BJ (cell line): ENCODE measurements around the gene FOXJ3. TPM values are rescaled to one million over a fixed set of nuclear protein-coding genes. Genes with fewer than 3 reads are reported as not detected.

Experiments used
- CTCF ChIA-PET: fragments of 350-600 bp; formaldehyde crosslinking; extraction: SDS; loops from one replicate; lab custom pipeline; 2021; ENCODE audit warnings: antibody characterized with exemption, inconsistent platforms; lab: Yijun Ruan, JAX
- POLR2A ChIA-PET: fragments of 300-600 bp; sonication (Branson Sonifier 250); formaldehyde crosslinking; extraction: SDS; loops from one replicate; lab custom pipeline; 2021; ENCODE audit warnings: antibody characterized with exemption; lab: Charles Lee
- DNase-seq: peaks from one replicate; pipeline ENCODE4 v3.0.0-alpha.2; 2011; ENCODE audit warnings: low read depth
- H3K27me3 ChIP-seq: 2 replicates; pipeline ENCODE4 v1.6.0; 2011; ENCODE audit warnings: low read length; ENCODE audit not compliant: control insufficient read depth, insufficient read depth
- H3K36me3 ChIP-seq: 2 replicates; pipeline ENCODE4 v1.5.1; 2011; ENCODE audit warnings: low read length; ENCODE audit not compliant: control insufficient read depth, insufficient read depth
- H3K4me3 ChIP-seq: 2 replicates; pipeline ENCODE4 v1.5.1; 2011; ENCODE audit warnings: low read depth, mild to moderate bottlenecking, control low read depth, low read length
- polyA minus RNA-seq: library from RNA; depleted of rRNA, polyadenylated mRNA; stranded (reverse); fragments of >200 nt; gene quantifications from 2 replicates; pipeline ENCODE4 v1.2.3, GENCODE V29; 2011; rRNA and poly(A)+ RNA removed
- polyA plus RNA-seq: library from polyadenylated mRNA; depleted of rRNA; stranded (reverse); fragments of >200 nt; gene quantifications from 2 replicates; pipeline ENCODE4 v1.2.3, GENCODE V29; 2011; rRNA removed
- TF ChIP-seq, protein P1 (sequence below): IDR thresholded peaks from 2 replicates; pipeline ENCODE4 v1.5.1; 2011; ENCODE audit warnings: low read depth, mild to moderate bottlenecking, control low read depth, inconsistent platforms, low read length, moderate library complexity; ENCODE audit not compliant: insufficient read depth

Gene FOXJ3
- 22.9 and 27.0 TPM in 2 replicates for polyA plus RNA-seq
- 23.5 and 25.8 TPM in 2 replicates for polyA minus RNA-seq

DNA sequence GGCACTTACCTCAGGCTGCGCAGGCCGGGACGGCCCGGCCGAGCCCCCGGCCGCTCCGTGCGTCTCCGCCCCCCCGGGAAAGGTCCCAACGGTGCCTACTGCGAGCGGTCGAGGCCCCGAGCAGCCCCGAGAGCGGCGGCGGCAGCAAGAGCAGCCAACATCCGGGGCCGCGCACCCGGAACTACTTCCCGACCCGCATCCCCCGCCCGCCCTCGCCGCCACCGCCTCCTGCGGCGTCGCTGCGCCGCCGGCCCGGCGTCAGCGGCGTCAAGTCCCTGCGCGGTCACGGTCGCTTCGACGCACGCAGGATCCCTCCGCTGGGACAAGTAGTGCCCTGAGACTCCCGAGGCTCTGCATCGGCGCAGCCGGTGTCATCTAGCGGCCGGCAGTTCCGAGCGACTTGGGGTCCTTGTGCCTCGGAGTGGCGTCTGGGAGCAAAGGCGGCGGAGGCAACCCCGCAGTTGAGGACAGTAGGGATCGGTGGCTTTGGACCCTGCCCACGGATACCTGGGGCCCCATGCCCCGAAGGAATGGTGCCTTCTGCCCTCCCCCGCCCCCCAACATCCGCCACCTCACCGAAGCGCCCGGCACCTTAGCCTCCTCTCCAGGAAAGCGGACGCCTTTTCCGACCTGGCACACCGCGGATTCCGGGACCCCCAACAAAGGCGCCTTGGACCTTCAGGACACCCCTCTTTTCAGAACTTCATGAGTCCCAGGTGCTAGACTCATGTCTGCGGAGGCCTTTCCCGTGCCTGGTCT, at the start of gene FOXJ3:
Gene FOXJ3 (minus strand): TSS at position 186 of the 759 bp plus-strand sequence. CDS start 24,142 bp downstream, outside the sequence.
- POLR2A ChIA-PET, result no interaction called here
- CTCF ChIA-PET, result interaction anchor here (0.6 to 3.6 kb wide), 4 partner anchors 124 to 341 kb away, joined by 3 to 16 read pairs (median 6); no protein-coding TSS in a partner anchor
- TF ChIP-seq, protein P1, sequence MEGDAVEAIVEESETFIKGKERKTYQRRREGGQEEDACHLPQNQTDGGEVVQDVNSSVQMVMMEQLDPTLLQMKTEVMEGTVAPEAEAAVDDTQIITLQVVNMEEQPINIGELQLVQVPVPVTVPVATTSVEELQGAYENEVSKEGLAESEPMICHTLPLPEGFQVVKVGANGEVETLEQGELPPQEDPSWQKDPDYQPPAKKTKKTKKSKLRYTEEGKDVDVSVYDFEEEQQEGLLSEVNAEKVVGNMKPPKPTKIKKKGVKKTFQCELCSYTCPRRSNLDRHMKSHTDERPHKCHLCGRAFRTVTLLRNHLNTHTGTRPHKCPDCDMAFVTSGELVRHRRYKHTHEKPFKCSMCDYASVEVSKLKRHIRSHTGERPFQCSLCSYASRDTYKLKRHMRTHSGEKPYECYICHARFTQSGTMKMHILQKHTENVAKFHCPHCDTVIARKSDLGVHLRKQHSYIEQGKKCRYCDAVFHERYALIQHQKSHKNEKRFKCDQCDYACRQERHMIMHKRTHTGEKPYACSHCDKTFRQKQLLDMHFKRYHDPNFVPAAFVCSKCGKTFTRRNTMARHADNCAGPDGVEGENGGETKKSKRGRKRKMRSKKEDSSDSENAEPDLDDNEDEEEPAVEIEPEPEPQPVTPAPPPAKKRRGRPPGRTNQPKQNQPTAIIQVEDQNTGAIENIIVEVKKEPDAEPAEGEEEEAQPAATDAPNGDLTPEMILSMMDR, result no peak
- Histone ChIP-seq H3K36me3 (no peaks in the 10 kb centered on the region), H3K4me3 (peak within 1 kb of the TSS; percentile 84), H3K27me3 (no peaks in the 10 kb centered on the region)
- peak; percentile 46 for DNase-seq

DNA sequence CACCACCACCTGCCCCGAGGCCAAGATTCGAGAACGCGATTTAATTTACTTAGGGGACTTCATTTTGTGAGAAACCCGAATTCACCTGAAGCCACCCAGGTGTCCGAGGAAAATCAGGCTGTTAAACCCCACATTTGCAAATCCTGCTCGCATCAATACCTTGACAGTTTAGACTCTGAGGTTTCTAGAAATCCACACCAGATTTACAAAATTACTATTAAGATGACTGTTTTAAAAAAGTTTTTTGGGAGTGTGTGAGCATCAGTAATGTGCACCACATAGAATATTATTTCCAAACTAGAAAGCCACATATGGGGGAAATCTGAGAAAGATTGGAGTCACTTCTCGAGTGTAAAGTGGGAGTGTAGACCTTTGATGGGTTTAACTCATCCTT, 46.2 kb upstream of the FOXJ3 start:
- no peak overlapping the region; the same call in none of the 2 replicates for H3K4me3 ChIP-seq
- POLR2A ChIA-PET, result no interaction called here

DNA sequence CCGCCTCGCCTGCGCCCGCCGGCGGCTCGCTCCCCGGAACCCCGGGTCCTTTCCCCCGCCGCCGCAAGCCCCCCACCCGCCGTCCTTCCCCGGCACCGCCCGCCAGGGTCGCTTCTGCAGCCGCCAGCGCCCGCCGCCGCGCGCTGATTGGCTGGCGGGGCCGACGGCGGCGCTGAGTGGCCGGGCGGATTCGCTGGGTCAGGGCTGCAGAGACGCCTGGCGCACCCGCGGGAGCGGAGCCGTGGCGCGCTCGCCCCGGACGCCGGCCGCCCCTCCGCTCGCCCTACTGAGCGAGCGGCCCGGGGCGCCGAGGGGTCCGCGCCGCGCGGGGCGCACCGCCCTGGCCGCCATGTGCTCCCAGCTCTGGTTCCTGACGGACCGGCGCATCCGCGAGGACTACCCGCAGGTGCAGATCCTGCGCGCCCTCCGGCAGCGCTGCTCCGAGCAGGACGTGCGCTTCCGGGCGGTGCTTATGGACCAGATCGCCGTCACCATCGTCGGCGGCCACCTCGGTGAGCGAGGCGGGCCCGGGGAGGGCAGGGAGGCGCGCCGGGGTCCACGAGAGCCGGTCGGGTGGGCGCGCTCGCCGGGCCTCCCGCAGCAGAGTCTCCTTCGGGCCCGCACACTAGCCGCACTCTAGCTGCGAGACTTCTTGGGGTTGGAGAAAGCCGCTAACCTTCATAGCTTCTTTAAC, 45.7 kb upstream of the FOXJ3 start, which contains the start of gene RIMKLA:
Gene RIMKLA (plus strand): TSS at position 207 of the 694 bp plus-strand sequence. CDS start 143 bp downstream, at position 350.
- H3K4me3 ChIP-seq, result peak within 1 kb of the TSS; percentile 37
- no peaks in the 10 kb centered on the region for H3K36me3 ChIP-seq
- peaks cover 7% of the 10 kb centered on the region for H3K27me3 ChIP-seq
- POLR2A ChIA-PET, result no interaction called here
- CTCF ChIA-PET, result no interaction called here
- TF ChIP-seq, protein P1, result no peak
- DNase-seq, result no peak

More for the DNA sequence above, 46.2 kb upstream of the FOXJ3 start:
- TF ChIP-seq, protein P1, result no peak
- peaks cover 7% of the 10 kb centered on the region for H3K27me3 ChIP-seq
- CTCF ChIA-PET, result no interaction called here
- no peak for DNase-seq
- H3K36me3 ChIP-seq, result no peaks in the 10 kb centered on the region

DNA sequence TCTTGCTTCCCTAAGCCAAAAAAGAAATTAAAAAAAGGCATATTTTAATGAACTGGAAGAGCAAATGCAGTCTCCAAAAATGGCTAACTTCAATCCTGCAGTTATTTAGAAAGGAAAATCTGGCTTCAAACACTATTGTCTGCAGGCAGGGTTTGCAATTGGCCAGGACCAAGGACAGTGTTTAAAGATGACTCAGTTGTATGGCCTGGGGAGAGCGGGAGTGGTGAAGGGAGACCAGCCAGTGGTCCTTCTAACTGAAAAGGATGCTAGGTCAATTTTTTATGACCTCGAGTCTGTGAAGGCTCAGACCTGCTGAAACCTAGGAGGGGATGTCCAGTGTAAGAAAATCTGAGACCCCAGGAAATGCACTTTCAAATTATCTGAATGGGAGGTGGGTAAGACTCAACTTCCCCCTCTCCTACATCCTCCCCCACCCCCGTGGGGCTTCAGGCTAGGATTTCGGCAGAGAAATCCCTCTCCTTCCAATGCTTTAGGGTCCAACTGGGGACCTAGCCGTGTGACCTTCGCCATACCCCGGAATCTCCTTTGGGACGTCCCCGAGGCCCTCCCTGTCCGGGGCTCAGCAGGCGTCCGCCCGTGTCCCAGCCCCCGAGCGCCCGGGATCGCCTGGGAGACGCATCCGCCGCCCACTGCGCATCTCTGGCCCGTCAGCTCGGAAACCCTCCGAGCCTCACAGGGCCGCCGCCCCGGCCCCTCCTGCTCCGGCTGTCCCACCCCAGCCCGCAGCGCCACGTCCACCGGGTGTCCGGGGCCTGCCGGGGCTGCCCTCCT, 45.0 kb upstream of the FOXJ3 start:
- Histone ChIP-seq H3K36me3 (no peaks in the 10 kb centered on the region), H3K27me3 (peaks cover 7% of the 10 kb centered on the region), H3K4me3 (peak overlapping the region; percentile 37)
- CTCF ChIA-PET, result no interaction called here
- no peak for DNase-seq
- TF ChIP-seq, protein P1, result no peak
- POLR2A ChIA-PET, result no interaction called here

DNA sequence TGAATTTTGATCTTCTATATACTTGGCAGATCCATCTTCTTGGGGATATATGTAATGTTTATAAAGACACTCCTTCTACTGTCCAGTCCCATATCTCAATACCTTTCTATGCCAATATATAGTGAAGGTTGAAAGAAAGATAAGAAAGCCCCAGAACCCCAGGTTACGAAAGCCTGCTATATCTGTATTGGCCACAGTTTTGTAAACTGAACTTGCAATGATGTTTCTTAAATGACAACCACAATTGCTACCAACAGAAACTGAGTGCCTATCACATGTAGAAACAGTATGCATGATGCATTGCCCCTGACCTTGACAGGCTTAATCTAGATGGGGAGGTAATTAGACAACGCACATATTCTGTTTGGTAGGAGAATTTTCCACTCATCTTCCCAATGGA, 37.8 kb upstream of the FOXJ3 start:
- no peaks in the 10 kb centered on the region for H3K36me3 ChIP-seq
- ChIA-PET CTCF (no interaction called here), POLR2A (no interaction called here)
- DNase-seq, result no peak
- H3K4me3 ChIP-seq, result no peak overlapping the region
- TF ChIP-seq, protein P1, result no peak
- 0 out of 2 replicates have a peak, but pooled peaks cover 2% of the 10 kb centered on the region for H3K27me3 ChIP-seq
